ENCODE data around the gene STRADA. TPM values are rescaled to one million over a fixed set of nuclear protein-coding genes. Genes with fewer than 3 reads are reported as not detected.

STRADA gene
- total and polyA plus RNA-seq, 2 donors (not counting 3 experiments of a cell fraction or from before 2014, with no cell fraction given), result 47.0 to 53.6 TPM

- ChIA-PET POLR2A (no interaction called here), CTCF (interaction anchor here (0.8 to 1.1 kb wide), 2 partner anchors 15 to 18 kb away, joined by 4 read pairs; no protein-coding TSS in a partner anchor)
- H3K27me3 ChIP-seq (ENCODE audit: control insufficient read depth in 2 of 2, insufficient read depth in 2 of 2, low read length in 2 of 2), result no peaks in the 10 kb centered on the region
- no peaks in the 10 kb centered on the region for H3K9me1 ChIP-seq (replicated peaks; ENCODE audit: control insufficient read depth, extremely low read depth, insufficient read depth, low read length)
- H3K9me3 ChIP-seq (replicated peaks; ENCODE audit: control insufficient read depth, insufficient read depth, low read length), result no peaks in the 10 kb centered on the region
- no peak overlapping the region for H3K27ac ChIP-seq (ENCODE audit: insufficient read depth, low read depth, low read length)
- intact Hi-C loops (cut with micrococcal nuclease) (no loop called here), dilution Hi-C loops (cut with MboI; ENCODE audit: extremely low pct_ligation_motif_present, low sequenced_read_pairs) (no loop called here)
- BruUV-seq (replicated peaks), result no TSS peak
- H3K4me2 ChIP-seq (ENCODE audit: insufficient read depth, low read length), result no peak overlapping the region
- no peak for FAIRE-seq
- no peak overlapping the region for H3K4me3 ChIP-seq (replicated peaks in 1 of 3; ENCODE audit: insufficient read depth in 1 of 3, low read depth in 1 of 3, low read length in 3 of 3)
- H3K4me1 ChIP-seq (ENCODE audit: control insufficient read depth, extremely low read depth, insufficient read depth, low read length), result peaks cover 5% of the 10 kb centered on the region
- H3K9ac ChIP-seq (replicated peaks; ENCODE audit: extremely low read depth, insufficient read depth, low read length), result no peak overlapping the region
- peaks cover 2 to 8% of the 10 kb centered on the region in 2 experiments for H3K36me3 ChIP-seq (ENCODE audit: control insufficient read depth in 2 of 2, extremely low read depth in 1 of 2, insufficient read depth in 2 of 2, low read length in 2 of 2)
- no peaks in the 10 kb centered on the region for H4K20me1 ChIP-seq (replicated peaks; ENCODE audit: control insufficient read depth, extremely low read depth, insufficient read depth, low read length)
- H2AFZ ChIP-seq (ENCODE audit: low read depth, low read length), result no peak overlapping the region
- peaks cover 79% of the 10 kb centered on the region for H3K79me2 ChIP-seq (ENCODE audit: control insufficient read depth, insufficient read depth, low read length)
- TF ChIP-seq POLR2AphosphoS5 (IDR thresholded peaks at IDR 0.05; ENCODE audit: insufficient read depth, low read depth, low read length) (no peak), MYC (IDR thresholded peaks at IDR 0.05; ENCODE audit: low read depth, low read length) (no peak), GATA2 (IDR thresholded peaks at IDR 0.05; ENCODE audit: insufficient read depth, insufficient read length, low read depth, low read length) (no peak), FOS (IDR thresholded peaks at IDR 0.05; ENCODE audit: borderline replicate concordance, insufficient read depth, low read length) (no peak), MAX (IDR thresholded peaks at IDR 0.05; ENCODE audit: insufficient read depth, insufficient read length) (no peak), POLR2A (IDR thresholded peaks at IDR 0.05; ENCODE audit: low read depth, low read length) (no peak), CTCF (IDR thresholded peaks at IDR 0.05; ENCODE audit: extremely low read depth in 1 of 2, insufficient read depth in 1 of 2, low read depth in 1 of 2, low read length in 2 of 2) (no peak), JUN (IDR thresholded peaks at IDR 0.05; ENCODE audit: borderline replicate concordance, insufficient read depth, insufficient read length, low read depth) (no peak), EZH2 (IDR thresholded peaks at IDR 0.05; ENCODE audit: borderline replicate concordance, low read depth, low read length, severe bottlenecking) (no peak)
- DNase-seq (ENCODE audit: low read depth, low spot score), result no peak
Observed at GRCh38 chr17:63768433-63768832, 26.8 kb upstream of the STRADA start.

All from endothelial cell of umbilical vein (primary cell).